Adrenal gland (tissue), 12 donors: ENCODE data around the gene ITGA6. TPM values are rescaled to one million over a fixed set of nuclear protein-coding genes. Genes with fewer than 3 reads are reported as not detected.

Source experiments
- DNase-seq, 7 donors: peaks; one replicate each; pipeline ENCODE4 v3.0.0-alpha.2; 2019 to 2020
- H3K27ac ChIP-seq, 5 donors: fragments of 200-600 bp; sonication (generic) in 4 of 5; 1 replicate in 3 of 5; 2 replicates in 2 of 5; pipeline versions ENCODE4 v1.5.1 to v1.8.0; 2016 to 2020; ENCODE audit warnings: mild to moderate bottlenecking in 1 of 5
- H3K27me3 ChIP-seq: fragments of 200-600 bp; 2 replicates; pipeline ENCODE4 v1.8.0; 2021
- H3K36me3 ChIP-seq, 2 donors: fragments of 200-600 bp; replicated peaks in 1 of 2; 1 replicate in 1 of 2; 2 replicates in 1 of 2; pipeline versions ENCODE4 v1.5.1 to v1.8.0; 2018 to 2022
- H3K4me1 ChIP-seq, 2 donors: fragments of 200-600 bp; replicated peaks in 1 of 2; 1 replicate in 1 of 2; 2 replicates in 1 of 2; pipeline versions ENCODE4 v1.5.1 to v1.8.0; 2018 to 2021
- H3K4me3 ChIP-seq, 4 donors: fragments of 200-600 bp; sonication (generic) in 3 of 4; one replicate each; pipeline ENCODE4 v1.5.1; 2016 to 2018
- H3K9me3 ChIP-seq, 3 donors: fragments of 200-600 bp; sonication (generic) in 1 of 3; replicated peaks in 1 of 3; 1 replicate in 2 of 3; 2 replicates in 1 of 3; pipeline versions ENCODE4 v1.5.1 to v1.8.0; 2016 to 2021
- CTCF ChIP-seq, 6 experiments: fragments of 450-650 bp in 4 of 6; fragments of 200-600 bp in 2 of 6; sonication (generic) in 1 of 6; IDR thresholded peaks; 1 replicate in 5 of 6; 2 replicates in 1 of 6; pipeline versions ENCODE4 v1.5.1 to v1.8.0; 2016 to 2021; ENCODE audit warnings: antibody characterized with exemption in 6 of 6, mild to moderate bottlenecking in 2 of 6, moderate library complexity in 1 of 6
- POLR2A ChIP-seq, 2 donors: fragments of 450-650 bp; IDR thresholded peaks; one replicate each; pipeline ENCODE4 v1.6.1; 2017; ENCODE audit warnings: antibody characterized with exemption in 2 of 2, mild to moderate bottlenecking in 2 of 2, moderate library complexity in 1 of 2
- WGBS, 4 donors: extraction: QIAGEN DNeasy Blood & Tissue Kit in 2 of 4; methylation state at CpG; one replicate each; pipeline versions ENCODE4 v1.1.5 to v1.1.7; 2013 to 2017; 5-methylcytosine and 5-hydroxymethylcytosine counted together
- intact Hi-C, 2 donors: fragments of 100-400 bp; cut with DNase I; formaldehyde crosslinking; loops; one replicate each; pipeline versions ENCODE4 v1.14.1 to v1.15.0; 2022 to 2023
- polyA plus RNA-seq, 3 donors: library from polyadenylated mRNA; stranded (reverse); fragments of 200-250 nt in 2 of 3; fragments of 350-450 nt in 1 of 3; fragmentation: Illumina TruSeq in 1 of 3; extraction: RNeasy Lipid Tissue Mini Kit (QIAGEN cat#74804) in 1 of 3; gene quantifications; one replicate each; pipeline ENCODE4 v1.2.3, GENCODE V29; 2013 to 2014
- total RNA-seq, 9 donors: library from RNA; depleted of rRNA in 4 of 9; stranded (reverse); fragments of >200 nt in 4 of 9; fragments of 120-200 nt in 1 of 9; fragmentation: NEBNext Ultra II Directional in 1 of 9; extraction: Animal tissue kit (Norgen Biotek cat#: 25700) in 1 of 9; gene quantifications; one replicate each; pipeline versions ENCODE4 v1.1.0 to v1.2.4, GENCODE V29; 2013 to 2023
- donor health status: healthy with polysubstance abuse.
- donor health status: Bipolar disorder and iron deficiency.
- donor health status: DM: yes; HTN: yes; CAD: no.
- donor health status: DM: no; HTN: no; CAD: no.
- donor health status: DM: no; HTN: no; CAD: no.
- donor health status: DM: yes; HTN: yes; CAD: no.

ITGA6 gene
- total and polyA plus RNA-seq, 12 donors = 5.1 to 20.3 (median 10.0) TPM

- H3K4me1 ChIP-seq = no peaks in the 10 kb centered on the region
- H3K27ac ChIP-seq = no peak overlapping the region
- no peak for DNase-seq
- no peaks in the 10 kb centered on the region for H3K9me3 ChIP-seq
- no peaks in the 10 kb centered on the region for H3K27me3 ChIP-seq
- intact Hi-C loops = no loop called here
- no peak overlapping the region for H3K4me3 ChIP-seq
- peaks cover 0 to 11% of the 10 kb centered on the region in 2 donors for H3K36me3 ChIP-seq
- TF ChIP-seq POLR2A (IDR thresholded peaks at IDR 0.05) (no peak), CTCF (IDR thresholded peaks at IDR 0.05) (no peak)
These were observed 62.3 kb downstream of the ITGA6 start for GRCh38 chr2:172489681-172490080.

- H3K36me3 ChIP-seq = no peaks in the 10 kb centered on the region
- WGBS, 4 donors = 49 to 64% (median 56%) methylated on average over 3 of the region's 3 CpGs
- no peaks in the 10 kb centered on the region for H3K4me1 ChIP-seq
- H3K4me3 ChIP-seq = no peak overlapping the region
- intact Hi-C loops = no loop called here
- H3K27ac ChIP-seq = no peak overlapping the region
- no peak for DNase-seq
- no peak for TF ChIP-seq CTCF (IDR thresholded peaks at IDR 0.05)
- no peak for TF ChIP-seq POLR2A (IDR thresholded peaks at IDR 0.05)
- no peaks in the 10 kb centered on the region for H3K9me3 ChIP-seq
- H3K27me3 ChIP-seq = no peaks in the 10 kb centered on the region
These were observed 68.8 kb downstream of the ITGA6 start for GRCh38 chr2:172496160-172496608.

GRCh38 chr2:172507199-172507598, 79.8 kb downstream of the ITGA6 start:
- 92 to 96% (median 93%) methylated on average over 4 of the region's 4 CpGs for WGBS, 4 donors
- Histone ChIP-seq H3K36me3 (peaks cover 0 to 6% of the 10 kb centered on the region in 2 donors), H3K27ac (no peak overlapping the region), H3K4me1 (peaks cover 0 to 4% of the 10 kb centered on the region in 2 donors), H3K4me3 (no peak overlapping the region), H3K9me3 (no peaks in the 10 kb centered on the region), H3K27me3 (no peaks in the 10 kb centered on the region)
- TF ChIP-seq CTCF (IDR thresholded peaks at IDR 0.05) (no peak), POLR2A (IDR thresholded peaks at IDR 0.05) (no peak)
- no peak for DNase-seq
- intact Hi-C loops = no loop called here

- H3K27me3 ChIP-seq = no peaks in the 10 kb centered on the region
- TF ChIP-seq POLR2A (IDR thresholded peaks at IDR 0.05) (no peak), CTCF (IDR thresholded peaks at IDR 0.05) (no peak)
- intact Hi-C loops = no loop called here
- H3K36me3 ChIP-seq = no peaks in the 10 kb centered on the region
- DNase-seq = no peak
- WGBS, 4 donors = 74 to 79% (median 77%) methylated on average over 6 of the region's 6 CpGs
- H3K4me1 ChIP-seq = no peaks in the 10 kb centered on the region
- no peak overlapping the region for H3K27ac ChIP-seq
- H3K4me3 ChIP-seq = no peak overlapping the region
- peaks cover 0 to 8% (median 0%) of the 10 kb centered on the region in 3 donors for H3K9me3 ChIP-seq
These were observed 82.7 kb downstream of the ITGA6 start for GRCh38 chr2:172510088-172510487.
